GM18868 (cell line): ENCODE data around the gene FBXO48.

Experiments used
- ATAC-seq: cut with Tn5 transposase; IDR thresholded peaks from one replicate; pipeline ENCODE4 v1.9.1; 2021; ENCODE audit warnings: mild to moderate bottlenecking, moderate library complexity; ENCODE audit not compliant: unreplicated experiment

FBXO48 gene

GRCh38 chr2:68414876-68415275, 52.2 kb downstream of the FBXO48 start:
- no peak for ATAC-seq

- no peak for ATAC-seq
Observed at GRCh38 chr2:68414452-68414851, 52.6 kb downstream of the FBXO48 start.

GRCh38 chr2:68413466-68413865, 53.6 kb downstream of the FBXO48 start:
- no peak for ATAC-seq

- peak; percentile 26 for ATAC-seq
Observed at GRCh38 chr2:68412127-68412819, 54.8 kb downstream of the FBXO48 start.

GRCh38 chr2:68411397-68412126, 55.5 kb downstream of the FBXO48 start:
- ATAC-seq: peak; percentile 96
